HCT116 (cell line): ENCODE measurements around the gene HEG1. TPM values are rescaled to one million over a fixed set of nuclear protein-coding genes. Genes with fewer than 3 reads are reported as not detected.

Source experiments
- ATAC-seq: fragments of 200-7000 bp; cut with Tn5 transposase; 2 replicates; pipeline ENCODE4 v1.9.1; 2020; ENCODE audit warnings: mild to moderate bottlenecking, moderate library complexity
- BruUV-seq: library from RNA; stranded (reverse); fragments of 400-500 nt; replicated peaks from 2 replicates; lab custom pipeline; 2021; lab: Mats Ljungman, UMichigan
- CTCF ChIA-PET: fragments of 300-600 bp; sonication (Branson Sonifier 250); formaldehyde crosslinking; loops from one replicate; lab custom pipeline; 2021; ENCODE audit warnings: antibody characterized with exemption; lab: Charles Lee
- POLR2A ChIA-PET: fragments of 300-600, 350-600 bp; sonication (Branson Sonifier 250); formaldehyde crosslinking; loops from one replicate; lab custom pipeline; 2021; ENCODE audit warnings: antibody characterized with exemption; lab: Charles Lee
- RAD21 ChIA-PET, 2 experiments: fragments of 300-600 bp; sonication (Branson Sonifier 250); formaldehyde crosslinking; loops; one replicate each; lab custom pipeline; 2023; ENCODE audit warnings: low total read pairs in 2 of 2; ENCODE audit not compliant: uncharacterized antibody in 2 of 2, unreplicated experiment in 2 of 2, low non-redundant PET in 1 of 2; lab: Charles Lee
- DNase-seq: peaks from one replicate; pipeline ENCODE4 v3.0.0-alpha.2; 2010; ENCODE audit warnings: low read depth, low spot score
- H2AFZ ChIP-seq: fragments of 200-600 bp; shearing (Covaris generic), sonication (generic); 2 replicates; pipeline ENCODE4 v1.6.1; 2017; ENCODE audit warnings: low read depth, mixed run types, mixed read lengths, antibody characterized with exemption, low read length; ENCODE audit not compliant: poor library complexity, severe bottlenecking
- H3K27ac ChIP-seq: 2 replicates; pipeline ENCODE4 v1.5.1; 2012; ENCODE audit warnings: low read depth, low read length
- H3K27me3 ChIP-seq: fragments of 200-600 bp; sonication (generic); 2 replicates; pipeline ENCODE4 v1.6.1; 2016; ENCODE audit warnings: mixed run types, low read length, mixed read lengths; ENCODE audit not compliant: insufficient read depth
- H3K36me3 ChIP-seq, 2 experiments: fragments of 200-500 bp in 1 of 2; fragments of 200-600 bp in 1 of 2; sonication (Bioruptor generic) in 1 of 2; sonication (generic) in 1 of 2; 2 replicates each; pipeline versions ENCODE4 v1.5.1 to v1.6.1; 2014 to 2016; ENCODE audit warnings: low read length in 2 of 2, inconsistent platforms in 1 of 2, mixed read lengths in 1 of 2, mixed run types in 1 of 2; ENCODE audit not compliant: insufficient read depth in 2 of 2, control insufficient read depth in 1 of 2
- H3K4me1 ChIP-seq, 2 experiments: fragments of 200-600 bp in 1 of 2; sonication (generic) in 1 of 2; 2 replicates each; pipeline versions ENCODE4 v1.5.1 to v1.6.1; 2012 to 2017; ENCODE audit warnings: low read length in 2 of 2, inconsistent platforms in 1 of 2, mild to moderate bottlenecking in 1 of 2, mixed read lengths in 1 of 2, mixed run types in 1 of 2, moderate library complexity in 1 of 2; ENCODE audit not compliant: insufficient read depth in 2 of 2, control insufficient read depth in 1 of 2
- H3K4me2 ChIP-seq: fragments of 200-600 bp; sonication (generic); 2 replicates; pipeline ENCODE4 v1.6.1; 2017; ENCODE audit warnings: mixed run types, low read length, mixed read lengths
- H3K4me3 ChIP-seq, 2 experiments: fragments of 200-600 bp in 1 of 2; sonication (generic) in 1 of 2; replicated peaks in 1 of 2; 2 replicates each; pipeline ENCODE4 v1.5.1; 2011 to 2016; ENCODE audit warnings: low read length in 2 of 2, control low read depth in 1 of 2, low read depth in 1 of 2, mild to moderate bottlenecking in 1 of 2, mixed read lengths in 1 of 2, mixed run types in 1 of 2
- H3K79me2 ChIP-seq: fragments of 200-600 bp; sonication (generic); 2 replicates; pipeline ENCODE4 v1.6.1; 2017; ENCODE audit warnings: mild to moderate bottlenecking, mixed run types, low read length, moderate library complexity, mixed read lengths; ENCODE audit not compliant: insufficient read depth
- H3K9ac ChIP-seq: fragments of 200-600 bp; sonication (generic); 2 replicates; pipeline ENCODE4 v1.6.1; 2016; ENCODE audit warnings: low read length, mixed read lengths
- H3K9me2 ChIP-seq: fragments of 200-600 bp; sonication (generic), shearing (Covaris generic); 2 replicates; pipeline ENCODE4 v1.6.1; 2017; ENCODE audit warnings: mixed run types, mild to moderate bottlenecking, moderate library complexity; ENCODE audit not compliant: insufficient read depth
- H3K9me3 ChIP-seq, 2 experiments: fragments of 200-500 bp in 1 of 2; fragments of 200-600 bp in 1 of 2; sonication (Bioruptor generic) in 1 of 2; sonication (generic) in 1 of 2; 2 replicates each; pipeline ENCODE4 v1.6.1; 2014 to 2017; ENCODE audit warnings: low read length in 2 of 2, mixed read lengths in 2 of 2, inconsistent platforms in 1 of 2, low read depth in 1 of 2, mild to moderate bottlenecking in 1 of 2, mixed run types in 1 of 2, moderate library complexity in 1 of 2; ENCODE audit not compliant: control insufficient read depth in 1 of 2, insufficient read depth in 1 of 2
- H4K20me1 ChIP-seq: fragments of 200-600 bp; sonication (generic), shearing (Covaris generic); 2 replicates; pipeline ENCODE4 v1.6.1; 2017; ENCODE audit warnings: mixed run types, mild to moderate bottlenecking, moderate library complexity; ENCODE audit not compliant: insufficient read depth
- CEBPB ChIP-seq: IDR thresholded peaks from 2 replicates; pipeline ENCODE4 v1.6.1; 2012; ENCODE audit warnings: low read depth
- EGR1 ChIP-seq: IDR thresholded peaks from 2 replicates; pipeline ENCODE4 v1.6.1; 2012; ENCODE audit warnings: low read depth
- ELF1 ChIP-seq: IDR thresholded peaks from 2 replicates; pipeline ENCODE4 v1.6.1; 2012; ENCODE audit warnings: low read depth, borderline replicate concordance
- SIN3A ChIP-seq: IDR thresholded peaks from 2 replicates; pipeline ENCODE4 v1.6.1; 2012; ENCODE audit warnings: low read depth
- YY1 ChIP-seq: IDR thresholded peaks from 2 replicates; pipeline ENCODE4 v1.6.1; 2011; ENCODE audit warnings: low read length, low read depth, moderate library complexity, mild to moderate bottlenecking; ENCODE audit not compliant: insufficient replicate concordance; ENCODE audit errors: extremely low read depth
- intact Hi-C: fragments of 100-400 bp; cut with micrococcal nuclease; formaldehyde crosslinking; loops from 2 replicates; pipeline ENCODE4 v1.10.0; 2022
- total RNA-seq: library from RNA; stranded (reverse); gene quantifications from one replicate; pipeline ENCODE4 v1.2.1, GENCODE V29; 2021; ENCODE audit not compliant: unreplicated experiment
- TF ChIP-seq, protein P1 (sequence below): IDR thresholded peaks from 2 replicates; pipeline ENCODE4 v1.6.1; 2012; ENCODE audit warnings: low read depth

The HEG1 gene
- total RNA-seq, 1 experiment from 2014 or later: 2.6 TPM

- no peaks in the 10 kb centered on the region for H4K20me1 ChIP-seq
- H3K79me2 ChIP-seq: no peaks in the 10 kb centered on the region
- RAD21 ChIA-PET: no interaction called here
- no peaks in the 10 kb centered on the region for H3K9me2 ChIP-seq
- no peak overlapping the region for H3K9ac ChIP-seq
- no peak overlapping the region for H3K4me3 ChIP-seq
- intact Hi-C loops: no loop called here
- H3K27ac ChIP-seq: no peak overlapping the region
- no peaks in the 10 kb centered on the region for H3K36me3 ChIP-seq
- no peak for DNase-seq
- H3K9me3 ChIP-seq: peaks cover 0 to 10% of the 10 kb centered on the region in 2 experiments; a peak in 2 of 4 replicates
- H3K4me1 ChIP-seq: no peaks in the 10 kb centered on the region
- no peaks in the 10 kb centered on the region for H3K27me3 ChIP-seq
- CTCF ChIA-PET: no interaction called here
- no peak for ATAC-seq
- POLR2A ChIA-PET: interaction anchor here (0.6 kb wide), 1 partner anchor 23 kb away, joined by 3 read pairs; no protein-coding TSS in a partner anchor
- no peak overlapping the region for H2AFZ ChIP-seq
- H3K4me2 ChIP-seq: no peak overlapping the region
- no TSS peak for BruUV-seq
- TF ChIP-seq EGR1 (no peak), SIN3A (no peak), ELF1 (no peak), YY1 (no peak), CEBPB (no peak)
- TF ChIP-seq, protein P1, sequence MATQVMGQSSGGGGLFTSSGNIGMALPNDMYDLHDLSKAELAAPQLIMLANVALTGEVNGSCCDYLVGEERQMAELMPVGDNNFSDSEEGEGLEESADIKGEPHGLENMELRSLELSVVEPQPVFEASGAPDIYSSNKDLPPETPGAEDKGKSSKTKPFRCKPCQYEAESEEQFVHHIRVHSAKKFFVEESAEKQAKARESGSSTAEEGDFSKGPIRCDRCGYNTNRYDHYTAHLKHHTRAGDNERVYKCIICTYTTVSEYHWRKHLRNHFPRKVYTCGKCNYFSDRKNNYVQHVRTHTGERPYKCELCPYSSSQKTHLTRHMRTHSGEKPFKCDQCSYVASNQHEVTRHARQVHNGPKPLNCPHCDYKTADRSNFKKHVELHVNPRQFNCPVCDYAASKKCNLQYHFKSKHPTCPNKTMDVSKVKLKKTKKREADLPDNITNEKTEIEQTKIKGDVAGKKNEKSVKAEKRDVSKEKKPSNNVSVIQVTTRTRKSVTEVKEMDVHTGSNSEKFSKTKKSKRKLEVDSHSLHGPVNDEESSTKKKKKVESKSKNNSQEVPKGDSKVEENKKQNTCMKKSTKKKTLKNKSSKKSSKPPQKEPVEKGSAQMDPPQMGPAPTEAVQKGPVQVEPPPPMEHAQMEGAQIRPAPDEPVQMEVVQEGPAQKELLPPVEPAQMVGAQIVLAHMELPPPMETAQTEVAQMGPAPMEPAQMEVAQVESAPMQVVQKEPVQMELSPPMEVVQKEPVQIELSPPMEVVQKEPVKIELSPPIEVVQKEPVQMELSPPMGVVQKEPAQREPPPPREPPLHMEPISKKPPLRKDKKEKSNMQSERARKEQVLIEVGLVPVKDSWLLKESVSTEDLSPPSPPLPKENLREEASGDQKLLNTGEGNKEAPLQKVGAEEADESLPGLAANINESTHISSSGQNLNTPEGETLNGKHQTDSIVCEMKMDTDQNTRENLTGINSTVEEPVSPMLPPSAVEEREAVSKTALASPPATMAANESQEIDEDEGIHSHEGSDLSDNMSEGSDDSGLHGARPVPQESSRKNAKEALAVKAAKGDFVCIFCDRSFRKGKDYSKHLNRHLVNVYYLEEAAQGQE: no peak
Observed at GRCh38 chr3:125033135-125033534, 22.7 kb downstream of the HEG1 start.

- intact Hi-C loops: no loop called here
- ChIA-PET CTCF (no interaction called here), RAD21 (no interaction called here), POLR2A (no interaction called here)
- H3K9me3 ChIP-seq: peaks cover 0 to 10% of the 10 kb centered on the region in 2 experiments; a peak in 2 of 4 replicates
- H3K4me1 ChIP-seq: no peaks in the 10 kb centered on the region
- DNase-seq: no peak
- no peaks in the 10 kb centered on the region for H3K27me3 ChIP-seq
- H4K20me1 ChIP-seq: no peaks in the 10 kb centered on the region
- H3K4me2 ChIP-seq: no peak overlapping the region
- no TSS peak for BruUV-seq
- no peaks in the 10 kb centered on the region for H3K79me2 ChIP-seq
- no peak for ATAC-seq
- H3K9me2 ChIP-seq: no peaks in the 10 kb centered on the region
- H2AFZ ChIP-seq: no peak overlapping the region
- no peak for TF ChIP-seq SIN3A
- TF ChIP-seq, all 23 proteins: peak for 0
- H3K27ac ChIP-seq: no peak overlapping the region
- H3K4me3 ChIP-seq: no peak overlapping the region
- no peaks in the 10 kb centered on the region for H3K36me3 ChIP-seq
- H3K9ac ChIP-seq: no peak overlapping the region
Observed at GRCh38 chr3:125032683-125033082, 23.1 kb downstream of the HEG1 start.
